NCI-H2107 treated with DMSO at 0.1 percent for 48 hours (cell line): Measurements from ENCODE around the gene EHD4.

Experiments used
- DNase-seq: peaks from one replicate; lab custom pipeline; 2025; ENCODE audit not compliant: unreplicated experiment; lab: John Stamatoyannopoulos, UW

The EHD4 gene

GRCh38 chr15:41958002-41958420, 14.3 kb downstream of the EHD4 start:
- no peak for DNase-seq

GRCh38 chr15:41957021-41957897, 15.1 kb downstream of the EHD4 start:
- no peak for DNase-seq

GRCh38 chr15:41955807-41956525, 16.4 kb downstream of the EHD4 start:
- DNase-seq, result no peak

GRCh38 chr15:41955100-41955499, 17.3 kb downstream of the EHD4 start:
- DNase-seq, result no peak

- DNase-seq, result no peak
Measured at GRCh38 chr15:41954036-41954435, 18.3 kb downstream of the EHD4 start.

GRCh38 chr15:41952013-41952563, 20.3 kb downstream of the EHD4 start:
- no peak for DNase-seq

- no peak for DNase-seq
Measured at GRCh38 chr15:41951571-41951970, 20.8 kb downstream of the EHD4 start.

GRCh38 chr15:41950489-41950888, 21.9 kb downstream of the EHD4 start:
- no peak for DNase-seq

- DNase-seq, result no peak
Measured at GRCh38 chr15:41950127-41950483, 22.3 kb downstream of the EHD4 start.

GRCh38 chr15:41949401-41950126, 22.8 kb downstream of the EHD4 start:
- no peak for DNase-seq

GRCh38 chr15:41948490-41948889, 23.9 kb downstream of the EHD4 start:
- DNase-seq, result no peak

- no peak for DNase-seq
Measured at GRCh38 chr15:41946970-41947369, 25.4 kb downstream of the EHD4 start.

- DNase-seq, result no peak
Measured at GRCh38 chr15:41945731-41946130, 26.6 kb downstream of the EHD4 start.

- no peak for DNase-seq
Measured at GRCh38 chr15:41945221-41945620, 27.1 kb downstream of the EHD4 start.

GRCh38 chr15:41944313-41944940, 27.9 kb downstream of the EHD4 start:
- DNase-seq, result no peak

- DNase-seq, result no peak
Measured at GRCh38 chr15:41943543-41944312, 28.6 kb downstream of the EHD4 start.

- DNase-seq, result no peak
Measured at GRCh38 chr15:41942886-41943285, 29.5 kb downstream of the EHD4 start.

GRCh38 chr15:41941644-41942415, 30.5 kb downstream of the EHD4 start:
- DNase-seq, result no peak

GRCh38 chr15:41940441-41940857, 31.9 kb downstream of the EHD4 start:
- no peak for DNase-seq
